GM03348 (cell line): Measurements from ENCODE around the gene ZNF823.
"Not testable (repeated sequence)": the region's sequence is repeated elsewhere in the genome, so short reads cannot be mapped to it uniquely, and the experiment has no call there.

Experiments
- DNase-seq: peaks from one replicate; pipeline ENCODE4 v3.0.0; 2012; ENCODE audit warnings: low spot score

ZNF823 gene

GRCh38 chr19:11680689-11681302 lies 58.0 kb downstream of the ZNF823 start:
- DNase-seq, result no peak

GRCh38 chr19:11678504-11678903 lies 60.2 kb downstream of the ZNF823 start:
- DNase-seq, result no peak

- not testable (repeated sequence) for DNase-seq
Measured at GRCh38 chr19:11676661-11677600, 61.8 kb downstream of the ZNF823 start.

GRCh38 chr19:11675569-11675968 lies 63.2 kb downstream of the ZNF823 start:
- no peak for DNase-seq

- DNase-seq, result no peak
Measured at GRCh38 chr19:11674067-11674492, 64.7 kb downstream of the ZNF823 start.

- DNase-seq, result peak; percentile 84
Measured at GRCh38 chr19:11673608-11674041, 65.1 kb downstream of the ZNF823 start.
